Measurements from ENCODE around the gene CAB39L. TPM values are rescaled to one million over a fixed set of nuclear protein-coding genes. Genes with fewer than 3 reads are reported as not detected.

CAB39L gene
- total and polyA plus RNA-seq, 2 of the 13 experiments (the other 11 are each of a cell fraction or from before 2014, with no cell fraction given): 3.1 to 6.1 TPM

- in situ Hi-C loops (cut with HindIII; ENCODE audit: extremely low pct_ligation_motif_present, low pct_unique_long_range_greater_than_20kb) (loop anchor here (5.0 to 10.0 kb wide), 2 partner anchors 120 to 303 kb away; no protein-coding TSS in a partner anchor), intact Hi-C loops (cut with micrococcal nuclease; ENCODE audit: unreplicated experiment) (loop anchor here (5.0 kb wide), 2 partner anchors 68 to 138 kb away; partner anchors contain the start of genes CAB39L and SETDB2)
- peaks cover 79% of the 10 kb centered on the region for H3K4me1 ChIP-seq (ENCODE audit: insufficient read depth, low read length)
- H3K4me2 ChIP-seq (ENCODE audit: low read depth, low read length): no peak overlapping the region
- no peaks in the 10 kb centered on the region for H3K79me2 ChIP-seq (ENCODE audit: insufficient read depth, low read length)
- no peaks in the 10 kb centered on the region for H4K20me1 ChIP-seq (ENCODE audit: insufficient read depth, low read length)
- H3K36me3 ChIP-seq (replicated peaks in 1 of 2; ENCODE audit: control insufficient read depth in 1 of 2, insufficient read depth in 2 of 2, low read length in 2 of 2): no peaks in the 10 kb centered on the region
- no peak overlapping the region for H3K4me3 ChIP-seq (replicated peaks in 1 of 3; ENCODE audit: insufficient read depth in 1 of 3, low read depth in 2 of 3, low read length in 3 of 3)
- no peaks in the 10 kb centered on the region for H3K9me3 ChIP-seq (ENCODE audit: low read length)
- ATAC-seq (no peak), DNase-seq (ENCODE audit: low spot score) (no peak), FAIRE-seq (no peak)
- ChIA-PET POLR2A (interaction anchor here (1.3 kb wide), 1 partner anchor 10 kb away, joined by 5 read pairs; no protein-coding TSS in a partner anchor), CTCF (ENCODE audit: low intra/inter-chr PET ratio, low total read pairs) (no interaction called here)
- H3K27ac ChIP-seq (ENCODE audit: extremely low read length, insufficient read depth, low read length): no peak overlapping the region
- H2AFZ ChIP-seq (ENCODE audit: low read length): no peak overlapping the region
- H3K27me3 ChIP-seq (ENCODE audit: control insufficient read depth in 1 of 2, insufficient read depth in 2 of 2, low read length in 2 of 2): no peaks in the 10 kb centered on the region
- BruUV-seq (replicated peaks): no TSS peak
- H3K9ac ChIP-seq (ENCODE audit: insufficient read depth, low read depth, low read length): no peak overlapping the region
- TF ChIP-seq ZHX2 (IDR thresholded peaks at IDR 0.05; ENCODE audit: low read depth): no peak
- TF ChIP-seq ZHX2 (CRISPR knock-in tag; IDR thresholded peaks at IDR 0.05; ENCODE audit: borderline replicate concordance): no peak
- TF ChIP-seq ZNF749 (CRISPR knock-in tag; IDR thresholded peaks at IDR 0.05; ENCODE audit: borderline replicate concordance): no peak
- no peak for TF ChIP-seq KAT2B (IDR thresholded peaks at IDR 0.05; ENCODE audit: borderline replicate concordance, low read depth, low read length)
- no peak for TF ChIP-seq ZNF362 (CRISPR knock-in tag; IDR thresholded peaks at IDR 0.05; ENCODE audit: borderline replicate concordance)
- TF ChIP-seq PCBP1 (IDR thresholded peaks at IDR 0.05; ENCODE audit: borderline replicate concordance, low read depth, low read length): no peak
- no peak for TF ChIP-seq TGIF2 (CRISPR knock-in tag; IDR thresholded peaks at IDR 0.05)
- TF ChIP-seq ZNF30 (CRISPR knock-in tag; IDR thresholded peaks at IDR 0.05): no peak
- no peak for TF ChIP-seq NR1H2 (CRISPR knock-in tag; IDR thresholded peaks at IDR 0.05; ENCODE audit: borderline replicate concordance, low read depth)
- no peak for TF ChIP-seq ZKSCAN8 (CRISPR knock-in tag; IDR thresholded peaks at IDR 0.05; ENCODE audit: borderline replicate concordance)
- TF ChIP-seq FLYWCH1 (CRISPR knock-in tag; IDR thresholded peaks at IDR 0.05): no peak
- TF ChIP-seq ARHGAP35 (CRISPR knock-in tag; IDR thresholded peaks at IDR 0.05; ENCODE audit: borderline replicate concordance): no peak
- WGBS (ENCODE audit: low lambda C conversion rate): 93% methylated on average over 12 of the region's 12 CpGs
These were observed 139.5 kb downstream of the CAB39L start for GRCh38 chr13:49304356-49304755.

All from HepG2 (cell line).